Inflammatory macrophage (primary cell): ENCODE results near the gene CHRNG.

Experiments used
- DNase-seq, 2 donors: peaks; one replicate each; pipeline ENCODE4 v3.0.0-alpha.2; 2020 to 2022

The CHRNG gene

DNA sequence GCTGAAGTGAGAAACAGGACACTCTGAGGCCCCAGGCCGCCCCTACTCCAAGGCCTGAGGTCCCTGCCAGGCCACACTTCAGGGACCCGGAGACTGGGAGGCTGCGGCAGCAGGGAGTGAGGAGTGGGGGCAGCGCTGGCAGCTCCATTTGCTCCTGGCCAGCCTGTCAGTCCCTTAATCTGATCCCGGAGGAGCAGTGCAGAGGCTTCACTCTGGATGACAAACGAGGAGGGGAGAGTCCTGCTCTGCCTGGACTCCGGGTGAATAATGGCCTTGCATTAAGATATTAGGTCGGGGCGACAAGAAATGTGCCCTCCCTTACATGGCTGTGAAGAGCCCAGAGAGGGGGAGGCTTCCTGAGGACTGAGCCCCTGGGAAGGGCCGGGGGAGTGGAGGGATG is 33.6 kb upstream of the CHRNG start:
- DNase-seq = no peak

GRCh38 chr2:232506709-232507108 is 32.8 kb upstream of the CHRNG start:
- no peak for DNase-seq

GRCh38 chr2:232508251-232508650 is 31.2 kb upstream of the CHRNG start:
- no peak for DNase-seq

- no peak for DNase-seq
Measured at GRCh38 chr2:232511336-232511890, 28.1 kb upstream of the CHRNG start.

DNA sequence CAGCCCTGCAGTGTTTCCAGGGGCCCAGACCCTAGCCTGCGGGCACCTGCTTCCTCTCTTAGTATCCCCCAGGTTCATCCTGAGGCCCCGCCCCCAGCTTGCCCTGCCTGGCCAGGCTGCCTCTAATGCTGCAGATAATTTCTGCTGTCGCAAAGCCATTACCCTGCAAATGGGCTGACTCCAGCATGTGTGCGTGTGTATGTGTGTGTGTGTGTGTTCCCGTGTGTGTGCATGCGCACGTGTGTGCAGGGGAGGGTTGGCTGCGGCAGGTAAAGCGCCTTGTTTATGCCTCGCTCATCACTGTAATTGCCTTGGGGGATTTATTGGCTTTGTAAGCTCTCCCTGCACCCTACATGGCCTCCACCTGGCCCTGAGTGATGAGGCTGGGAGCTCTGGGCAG is 26.9 kb upstream of the CHRNG start:
- DNase-seq = no peak

DNA sequence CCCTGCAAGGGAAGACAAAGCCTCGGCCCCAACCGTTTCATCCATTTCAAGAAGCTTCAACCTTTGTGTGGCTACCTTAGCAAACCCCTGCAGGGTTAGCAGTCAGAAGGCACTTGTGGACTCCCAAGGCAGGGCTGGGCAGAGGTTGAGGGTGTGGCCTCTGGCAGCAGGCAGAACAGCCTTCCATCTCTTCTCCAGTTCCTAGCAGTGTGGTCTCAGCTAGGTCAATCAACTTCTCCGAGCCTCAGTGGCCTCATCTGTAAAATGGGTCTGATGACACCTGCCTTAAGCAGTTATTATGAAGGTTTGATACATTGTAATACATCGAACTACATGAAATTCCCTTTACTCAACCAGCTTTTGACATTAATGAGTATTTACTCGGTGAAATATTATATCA is 26.1 kb upstream of the CHRNG start:
- DNase-seq = no peak

- DNase-seq = peak; percentile 7 to 21
Measured at GRCh38 chr2:232515639-232516038, 23.9 kb upstream of the CHRNG start.

GRCh38 chr2:232516551-232516950 is 22.9 kb upstream of the CHRNG start:
- DNase-seq = no peak

DNA sequence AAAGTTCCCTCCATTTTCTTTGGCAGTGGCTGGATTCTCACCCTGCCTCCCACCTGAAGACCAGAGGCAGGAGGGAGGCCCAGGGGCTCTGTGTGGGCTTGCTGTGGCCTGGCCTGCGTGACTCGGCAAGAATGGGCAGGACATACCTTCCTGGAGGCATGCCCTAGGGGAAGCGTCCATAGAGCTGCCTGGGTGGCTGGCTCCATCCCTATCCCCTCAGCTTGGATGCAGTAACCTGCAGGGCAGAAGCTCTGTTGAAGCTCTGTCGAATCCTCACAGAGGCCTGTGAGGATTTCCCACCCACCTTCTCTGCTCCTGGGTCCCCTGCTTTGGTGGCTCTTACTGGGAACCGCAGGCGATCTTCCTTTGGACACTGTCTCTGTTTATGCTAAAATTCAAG is 20.6 kb upstream of the CHRNG start:
- DNase-seq = no peak

DNA sequence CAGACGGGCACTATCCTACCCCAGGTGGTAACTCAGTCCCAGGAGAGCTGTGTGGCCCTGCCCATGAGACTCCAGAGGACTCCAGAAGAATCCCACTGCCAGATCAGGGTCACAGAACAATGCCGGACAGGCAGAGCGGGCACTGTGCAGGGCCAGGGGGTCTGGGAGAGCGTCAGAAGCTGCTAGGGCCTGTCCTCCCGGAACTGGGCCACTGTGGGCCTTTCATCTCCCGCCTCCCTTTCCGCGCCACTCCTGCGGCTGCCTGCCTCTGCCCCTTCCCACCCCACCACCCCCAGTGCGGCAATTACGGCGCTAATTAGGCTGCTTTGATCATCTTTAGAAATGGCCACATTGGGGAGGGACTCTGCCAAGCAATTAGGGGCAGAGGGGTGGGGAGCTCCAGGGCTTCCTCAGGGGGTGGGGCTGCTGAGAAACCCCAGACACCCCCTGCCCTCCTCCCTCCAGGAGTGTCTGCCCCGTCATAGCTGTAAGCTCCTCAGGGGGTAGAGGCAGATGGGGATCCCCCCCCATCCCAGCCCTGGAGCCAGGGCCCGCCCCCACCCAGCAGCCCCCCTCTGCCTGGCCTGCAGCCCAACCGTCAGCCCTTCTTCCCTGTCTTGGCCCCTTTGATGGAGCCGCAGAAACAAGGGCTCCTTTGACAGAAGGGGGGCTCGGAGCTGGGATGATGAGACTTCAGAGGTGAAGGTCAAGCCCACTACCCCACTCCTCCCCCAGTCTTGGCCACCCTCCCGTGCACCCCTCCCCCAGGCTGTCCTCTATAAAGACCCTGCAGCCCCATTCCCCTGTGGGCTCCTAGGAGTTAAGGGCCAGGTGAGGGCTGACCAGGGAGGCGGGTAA is 19.7 kb upstream of the CHRNG start, which contains the start of gene PRSS56:
PRSS56 (plus strand) TSS at position 808 of the 858 bp plus-strand sequence. CDS start 211 bp downstream, outside the sequence.
- no peak for DNase-seq

- DNase-seq = no peak
Measured at GRCh38 chr2:232520489-232520888, 19.0 kb upstream of the CHRNG start.

DNA sequence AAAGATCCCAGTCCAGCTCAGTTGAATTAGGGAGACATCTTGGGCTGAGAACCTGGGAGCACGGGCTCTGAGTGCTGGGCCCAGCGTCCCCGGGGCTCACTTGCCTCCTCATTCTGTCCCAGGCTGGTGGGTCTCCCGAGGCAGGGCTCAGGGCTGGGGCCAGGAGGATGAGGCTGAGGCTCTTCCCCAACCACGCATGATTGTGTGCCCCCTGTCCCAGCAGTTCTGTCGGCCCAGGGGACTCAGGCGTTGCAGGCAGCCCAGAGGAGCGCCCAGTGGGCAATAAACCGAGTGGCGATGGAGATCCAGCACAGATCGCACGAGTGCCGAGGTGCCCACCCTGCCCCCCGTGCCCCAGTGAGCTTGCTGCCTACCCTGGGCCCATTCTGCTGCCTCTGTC is 18.4 kb upstream of the CHRNG start:
- DNase-seq = no peak

DNA sequence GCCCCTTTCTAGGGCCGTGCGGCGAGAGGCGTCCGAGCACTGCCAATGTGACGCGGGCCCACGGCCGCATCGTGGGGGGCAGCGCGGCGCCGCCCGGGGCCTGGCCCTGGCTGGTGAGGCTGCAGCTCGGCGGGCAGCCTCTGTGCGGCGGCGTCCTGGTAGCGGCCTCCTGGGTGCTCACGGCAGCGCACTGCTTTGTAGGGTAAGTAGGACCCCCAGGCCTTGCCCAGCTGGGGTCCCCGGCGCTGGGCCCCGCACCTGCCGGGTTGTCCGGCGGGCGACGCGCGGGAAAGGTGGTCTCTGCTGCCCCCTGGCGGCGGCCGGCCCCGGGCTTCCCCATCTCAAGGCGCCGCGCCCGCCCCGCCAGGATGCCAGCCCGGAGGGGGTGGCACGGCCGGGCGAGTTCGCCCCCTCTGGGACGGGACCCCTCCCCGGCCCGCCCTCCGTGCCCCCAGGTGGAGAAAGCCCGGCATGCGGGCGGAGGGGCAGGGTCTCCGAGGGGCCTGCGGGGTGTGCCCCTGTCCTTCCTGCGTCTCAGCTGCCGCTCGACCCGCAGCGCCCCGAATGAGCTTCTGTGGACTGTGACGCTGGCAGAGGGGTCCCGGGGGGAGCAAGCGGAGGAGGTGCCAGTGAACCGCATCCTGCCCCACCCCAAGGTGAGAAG is 17.4 kb upstream of the CHRNG start:
- DNase-seq = peak; percentile 27 to 37

DNA sequence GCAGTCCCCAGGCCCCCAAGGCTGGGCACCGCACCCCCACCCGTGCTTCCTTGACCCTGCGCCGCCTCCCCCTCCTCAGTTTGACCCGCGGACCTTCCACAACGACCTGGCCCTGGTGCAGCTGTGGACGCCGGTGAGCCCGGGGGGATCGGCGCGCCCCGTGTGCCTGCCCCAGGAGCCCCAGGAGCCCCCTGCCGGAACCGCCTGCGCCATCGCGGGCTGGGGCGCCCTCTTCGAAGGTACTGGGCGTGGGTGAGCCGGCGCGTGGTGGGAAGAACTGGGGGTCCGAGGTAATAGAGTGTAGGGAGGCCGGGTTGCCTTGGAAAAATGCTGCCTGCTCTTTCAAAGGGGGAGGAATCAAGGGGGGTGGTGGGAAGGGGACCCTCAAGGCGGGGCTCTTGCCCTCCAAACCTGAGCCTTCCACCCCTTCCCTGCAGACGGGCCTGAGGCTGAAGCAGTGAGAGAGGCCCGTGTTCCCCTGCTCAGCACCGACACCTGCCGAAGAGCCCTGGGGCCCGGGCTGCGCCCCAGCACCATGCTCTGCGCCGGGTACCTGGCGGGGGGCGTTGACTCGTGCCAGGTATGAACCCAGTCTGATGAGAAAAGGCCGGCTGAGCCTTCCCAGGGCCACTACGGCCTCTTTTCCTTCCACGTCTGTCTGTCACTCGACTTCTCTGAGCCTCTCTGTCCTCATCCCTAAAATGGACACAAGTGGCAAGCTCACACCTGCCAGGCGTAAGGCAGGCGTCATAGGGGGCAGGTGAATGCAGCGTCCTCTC is 16.7 kb upstream of the CHRNG start:
- DNase-seq = no peak

DNA sequence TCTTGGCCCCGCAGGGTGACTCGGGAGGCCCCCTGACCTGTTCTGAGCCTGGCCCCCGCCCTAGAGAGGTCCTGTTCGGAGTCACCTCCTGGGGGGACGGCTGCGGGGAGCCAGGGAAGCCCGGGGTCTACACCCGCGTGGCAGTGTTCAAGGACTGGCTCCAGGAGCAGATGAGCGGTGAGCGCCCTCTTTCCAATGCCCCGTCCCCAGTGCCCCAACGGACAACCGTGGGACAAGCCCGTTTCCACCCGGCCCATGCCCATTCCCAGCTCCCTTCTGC is 16.1 kb upstream of the CHRNG start:
- no peak for DNase-seq

DNA sequence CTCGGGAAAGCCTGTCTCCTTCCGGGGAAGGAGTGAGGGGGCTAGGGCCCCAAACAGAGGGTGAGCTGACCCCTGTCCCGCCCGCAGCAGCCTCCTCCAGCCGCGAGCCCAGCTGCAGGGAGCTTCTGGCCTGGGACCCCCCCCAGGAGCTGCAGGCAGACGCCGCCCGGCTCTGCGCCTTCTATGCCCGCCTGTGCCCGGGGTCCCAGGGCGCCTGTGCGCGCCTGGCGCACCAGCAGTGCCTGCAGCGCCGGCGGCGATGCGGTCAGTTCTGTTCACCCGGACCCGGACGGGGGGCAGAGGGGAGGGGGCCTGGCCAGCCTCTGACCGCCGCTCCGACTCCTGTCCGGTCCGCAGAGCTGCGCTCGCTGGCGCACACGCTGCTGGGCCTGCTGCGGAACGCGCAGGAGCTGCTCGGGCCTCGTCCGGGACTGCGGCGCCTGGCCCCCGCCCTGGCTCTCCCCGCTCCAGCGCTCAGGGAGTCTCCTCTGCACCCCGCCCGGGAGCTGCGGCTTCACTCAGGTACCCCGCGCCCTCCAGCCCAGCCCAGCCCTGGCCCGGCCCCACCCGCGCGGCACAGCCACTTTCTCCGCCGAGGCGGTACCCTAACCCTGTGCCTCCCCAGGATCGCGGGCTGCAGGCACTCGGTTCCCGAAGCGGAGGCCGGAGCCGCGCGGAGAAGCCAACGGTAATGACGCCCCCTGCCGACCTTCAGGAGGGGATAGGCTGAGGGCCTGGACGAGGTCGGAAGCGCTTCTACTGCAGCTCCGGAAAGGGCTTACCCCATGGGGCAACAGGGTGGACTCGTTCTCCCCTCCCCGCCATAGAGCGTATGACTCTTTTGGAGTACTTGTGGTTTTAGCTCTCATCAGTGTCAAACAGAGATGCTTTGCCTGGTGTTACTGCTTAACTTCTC is 15.6 kb upstream of the CHRNG start:
- peak; percentile 42 to 43 for DNase-seq

DNA sequence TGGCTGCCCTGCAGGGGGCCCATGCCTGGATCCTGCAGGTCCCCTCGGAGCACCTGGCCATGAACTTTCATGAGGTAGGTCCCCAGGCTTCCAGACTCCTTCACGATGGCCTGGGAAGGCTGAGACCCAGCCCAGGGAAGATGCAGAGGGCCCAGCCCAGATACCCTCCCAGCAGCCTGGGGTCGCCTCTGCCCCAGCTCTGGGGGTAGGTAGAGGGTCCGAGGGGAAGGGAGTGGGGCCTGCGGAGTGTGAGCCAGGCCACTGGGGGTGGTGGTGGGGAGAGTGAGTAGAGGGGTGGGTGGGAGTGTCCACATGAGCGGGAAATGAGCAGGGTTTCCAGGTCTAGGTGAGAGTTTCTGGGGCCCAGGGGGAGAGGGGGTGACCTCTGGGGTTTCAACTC is 14.7 kb upstream of the CHRNG start:
- no peak for DNase-seq

GRCh38 chr2:232525199-232525598 is 14.3 kb upstream of the CHRNG start:
- DNase-seq = no peak

DNA sequence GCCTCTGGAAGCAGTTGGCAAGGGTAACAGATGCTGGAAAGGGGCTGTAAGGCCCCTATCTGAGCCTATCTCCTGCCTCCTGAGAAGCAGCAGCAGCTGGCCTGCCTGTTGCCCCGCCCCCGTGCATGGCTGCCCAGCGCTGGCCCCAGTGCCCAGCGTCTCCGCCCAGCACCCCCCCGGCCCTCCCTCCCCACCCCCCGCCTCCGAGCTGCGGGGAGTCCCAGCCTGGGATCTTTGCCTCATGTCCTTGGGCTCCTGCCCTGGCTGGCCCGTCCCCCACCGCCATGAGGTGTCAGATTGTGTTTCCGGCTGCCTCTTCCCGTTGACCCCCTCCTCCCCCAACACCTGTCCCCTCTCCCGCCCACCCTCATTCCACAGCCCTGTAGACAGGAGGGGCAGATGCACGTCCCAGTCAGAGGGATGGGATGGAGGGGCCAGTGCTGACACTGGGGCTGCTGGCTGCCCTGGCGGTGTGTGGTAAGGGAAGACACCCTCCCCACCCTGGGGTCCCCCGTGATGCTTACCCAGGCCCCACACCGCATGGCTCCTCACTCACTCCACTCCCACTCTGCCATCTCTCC is 13.6 kb upstream of the CHRNG start, which contains the start of gene CHRND:
CHRND (plus strand) TSS at position 370 of the 581 bp plus-strand sequence; CDS start at position 426, 56 bp downstream.
- DNase-seq = no peak

- no peak for DNase-seq
Measured at GRCh38 chr2:232526372-232526941, 13.0 kb upstream of the CHRNG start.

DNA sequence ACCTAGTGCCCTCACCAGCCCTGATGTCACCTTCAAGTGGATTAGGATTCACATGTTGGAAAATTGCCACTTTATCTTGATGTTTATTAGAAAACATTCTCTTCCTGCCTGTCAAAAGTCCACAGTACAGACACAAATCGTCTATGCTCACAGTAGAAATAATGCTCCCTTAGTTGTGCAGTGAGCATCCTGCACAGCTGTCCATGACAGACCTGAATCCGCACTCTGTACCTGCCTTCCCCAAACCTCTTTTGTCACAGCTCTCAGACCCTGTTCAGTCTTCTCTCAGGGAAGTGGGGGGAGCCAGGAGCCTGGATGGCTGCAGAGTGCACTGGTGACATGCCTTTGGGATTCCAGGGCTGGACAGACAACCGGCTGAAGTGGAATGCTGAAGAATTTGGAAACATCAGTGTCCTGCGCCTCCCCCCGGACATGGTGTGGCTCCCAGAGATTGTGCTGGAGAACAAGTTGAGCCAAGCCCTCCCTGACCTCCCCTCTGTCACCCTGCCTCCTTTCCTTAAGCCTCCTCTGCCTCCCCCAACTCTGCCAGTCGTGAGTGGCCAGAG is 11.5 kb upstream of the CHRNG start:
- no peak for DNase-seq
